Activated gamma-delta T cell treated with anti-CD3 and anti-CD28 coated beads, Interleukin-2, amount 50 U/mL, for 16 hours (primary cell): Measurements from ENCODE around the gene RNGTT.

Source experiments
- DNase-seq: peaks from one replicate; pipeline ENCODE4 v3.0.0-alpha.2; 2020; ENCODE audit warnings: low read depth

Gene RNGTT

GRCh38 chr6:88586371-88587149 is 376.9 kb downstream of the RNGTT start:
- DNase-seq = no peak

GRCh38 chr6:88585276-88585692 is 378.1 kb downstream of the RNGTT start:
- no peak for DNase-seq

- DNase-seq = no peak
Observed at GRCh38 chr6:88584581-88585275, 378.7 kb downstream of the RNGTT start.

GRCh38 chr6:88577461-88577860 is 386.0 kb downstream of the RNGTT start:
- DNase-seq = no peak

GRCh38 chr6:88575536-88575935 is 387.9 kb downstream of the RNGTT start:
- DNase-seq = no peak

GRCh38 chr6:88574651-88575050 is 388.8 kb downstream of the RNGTT start:
- DNase-seq = no peak

GRCh38 chr6:88574031-88574430 is 389.4 kb downstream of the RNGTT start:
- DNase-seq = no peak

- DNase-seq = no peak
Observed at GRCh38 chr6:88573561-88573960, 389.9 kb downstream of the RNGTT start.

- DNase-seq = no peak
Observed at GRCh38 chr6:88572449-88573139, 390.8 kb downstream of the RNGTT start.

GRCh38 chr6:88569959-88570358 is 393.5 kb downstream of the RNGTT start:
- DNase-seq = no peak

- no peak for DNase-seq
Observed at GRCh38 chr6:88567696-88568095, 395.7 kb downstream of the RNGTT start.

GRCh38 chr6:88566746-88567534 is 396.5 kb downstream of the RNGTT start:
- DNase-seq = no peak

- DNase-seq = no peak
Observed at GRCh38 chr6:88565836-88566235, 397.6 kb downstream of the RNGTT start.

GRCh38 chr6:88565409-88565811 is 398.0 kb downstream of the RNGTT start:
- DNase-seq = no peak

GRCh38 chr6:88563277-88563625 is 400.2 kb downstream of the RNGTT start:
- no peak for DNase-seq

GRCh38 chr6:88562353-88563276 is 400.8 kb downstream of the RNGTT start:
- DNase-seq = no peak

- DNase-seq = no peak
Observed at GRCh38 chr6:88561954-88562315, 401.5 kb downstream of the RNGTT start.

- no peak for DNase-seq
Observed at GRCh38 chr6:88561034-88561953, 402.1 kb downstream of the RNGTT start.
